ENCODE data around the gene ACP4.
"Not testable (repeated sequence)": the region's sequence is repeated elsewhere in the genome, so short reads cannot be mapped to it uniquely, and the experiment has no call there.

The ACP4 gene

GRCh38 chr19:50753879-50754278, 36.3 kb upstream of the ACP4 start:
- no peak overlapping the region for H3K27ac ChIP-seq
- TF ChIP-seq ZFX (IDR thresholded peaks at IDR 0.05; ENCODE audit: borderline replicate concordance) (no peak), CTCF (IDR thresholded peaks at IDR 0.05) (no peak)

GRCh38 chr19:50756244-50756643, 34.0 kb upstream of the ACP4 start:
- not testable (repeated sequence) for H3K27ac ChIP-seq

- H3K27ac ChIP-seq, result not testable (repeated sequence)
Measured at GRCh38 chr19:50757624-50758023, 32.6 kb upstream of the ACP4 start.

GRCh38 chr19:50759076-50759475, 31.1 kb upstream of the ACP4 start:
- H3K27ac ChIP-seq, result not testable (repeated sequence)

- TF ChIP-seq ZFX (IDR thresholded peaks at IDR 0.05; ENCODE audit: borderline replicate concordance) (no peak), CTCF (IDR thresholded peaks at IDR 0.05) (no peak)
- no peak overlapping the region for H3K27ac ChIP-seq
Measured at GRCh38 chr19:50759886-50760285, 30.3 kb upstream of the ACP4 start.

GRCh38 chr19:50761501-50761900, 28.7 kb upstream of the ACP4 start:
- H3K27ac ChIP-seq, result not testable (repeated sequence)

GRCh38 chr19:50763521-50763920, 26.7 kb upstream of the ACP4 start:
- H3K27ac ChIP-seq, result not testable (repeated sequence)

- no peak overlapping the region for H3K27ac ChIP-seq
- TF ChIP-seq CTCF (IDR thresholded peaks at IDR 0.05) (no peak), ZFX (IDR thresholded peaks at IDR 0.05; ENCODE audit: borderline replicate concordance) (no peak)
Measured at GRCh38 chr19:50764409-50764808, 25.8 kb upstream of the ACP4 start.

GRCh38 chr19:50766746-50767145, 23.5 kb upstream of the ACP4 start:
- not testable (repeated sequence) for H3K27ac ChIP-seq

GRCh38 chr19:50767263-50767662, 23.0 kb upstream of the ACP4 start:
- not testable (repeated sequence) for H3K27ac ChIP-seq

GRCh38 chr19:50768277-50768676, 21.9 kb upstream of the ACP4 start:
- no peak for TF ChIP-seq ZFX (IDR thresholded peaks at IDR 0.05; ENCODE audit: borderline replicate concordance)
- no peak for TF ChIP-seq CTCF (IDR thresholded peaks at IDR 0.05)
- no peak overlapping the region for H3K27ac ChIP-seq

GRCh38 chr19:50770164-50770563, 20.1 kb upstream of the ACP4 start, which contains the start of gene GPR32:
Gene GPR32, plus strand, starts transcription at chr19:50770464. Its CDS starts 137 bp downstream, at chr19:50770601.
- not testable (repeated sequence) for H3K27ac ChIP-seq

Measured in 22Rv1 (cell line).